HK-2 (cell line): Measurements from ENCODE around the gene DCPS.
"Not testable (repeated sequence)": the region's sequence is repeated elsewhere in the genome, so short reads cannot be mapped to it uniquely, and the experiment has no call there.

Experiments
- DNase-seq: peaks from one replicate; pipeline ENCODE4 v3.0.0-alpha.2; 2018; ENCODE audit not compliant: unreplicated experiment

The DCPS gene

DNA sequence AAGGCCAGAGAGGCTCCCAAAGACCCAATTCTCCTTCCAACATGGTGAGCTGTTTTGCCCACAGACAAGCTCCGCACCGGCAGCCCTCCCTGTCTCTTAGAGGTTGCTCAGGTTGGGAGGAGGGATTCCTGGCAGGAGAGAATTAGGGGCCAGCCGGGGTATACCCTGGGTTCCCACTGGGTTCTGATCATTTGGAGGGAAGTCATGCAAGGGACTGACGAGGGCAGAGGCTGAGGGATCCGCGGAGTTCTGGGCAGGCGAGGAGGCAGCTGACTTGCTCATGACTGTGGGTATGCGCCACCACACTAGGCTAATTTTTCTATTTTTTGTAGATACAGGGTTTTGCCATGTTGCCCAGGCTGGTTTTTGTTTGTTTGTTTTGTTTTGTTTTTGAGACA, 56.2 kb downstream of the DCPS start:
- no peak for DNase-seq

DNA sequence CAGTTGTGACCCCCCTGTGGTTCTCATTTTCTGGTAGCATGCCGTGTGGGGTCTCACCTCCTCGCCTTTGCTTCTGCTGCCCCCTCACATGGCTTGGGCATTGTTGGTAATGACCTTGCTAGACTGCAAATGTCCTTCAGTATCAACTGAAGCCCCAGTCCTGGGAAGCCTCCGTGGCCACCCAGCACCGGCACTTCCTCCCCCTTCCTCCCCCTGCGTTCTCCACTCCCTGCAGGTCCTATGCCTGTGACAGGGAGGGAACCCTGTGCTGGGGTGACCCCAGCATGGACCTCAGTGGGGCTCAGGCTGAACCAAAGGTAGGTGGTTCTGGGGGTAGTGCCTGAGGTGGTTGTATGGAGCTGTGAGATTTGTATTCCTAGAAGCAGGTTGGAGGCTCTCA, 57.5 kb downstream of the DCPS start:
- DNase-seq, result no peak

- DNase-seq, result no peak
These were observed 59.2 kb downstream of the DCPS start for GRCh38 chr11:126362879-126363655.

DNA sequence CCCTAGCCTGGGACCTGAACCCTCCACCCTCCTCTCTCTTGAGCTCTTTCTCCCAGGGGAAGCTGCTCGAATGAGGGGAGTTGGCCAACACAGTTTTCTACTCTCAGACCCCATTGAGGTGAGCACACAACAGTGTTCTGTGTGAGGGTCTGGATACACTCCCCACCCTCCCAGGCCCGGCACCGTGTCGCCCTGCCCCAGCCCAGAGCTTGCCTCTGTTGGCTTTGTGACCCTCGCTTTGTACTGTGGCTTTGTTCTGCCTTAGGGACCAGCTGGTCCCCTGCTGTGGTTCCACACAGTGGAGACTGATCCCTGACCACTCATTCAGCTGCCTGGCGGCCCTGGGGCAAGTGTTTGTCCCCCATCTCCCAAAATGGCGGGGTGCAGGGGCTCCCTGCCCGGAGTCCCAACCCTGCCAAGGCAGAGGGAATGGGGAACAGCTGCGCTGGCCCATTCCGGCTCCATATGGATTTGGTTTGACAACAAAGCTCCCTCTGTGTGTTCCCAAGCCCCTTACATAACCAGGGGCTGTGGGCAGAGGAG, 59.9 kb downstream of the DCPS start:
- no peak for DNase-seq

DNA sequence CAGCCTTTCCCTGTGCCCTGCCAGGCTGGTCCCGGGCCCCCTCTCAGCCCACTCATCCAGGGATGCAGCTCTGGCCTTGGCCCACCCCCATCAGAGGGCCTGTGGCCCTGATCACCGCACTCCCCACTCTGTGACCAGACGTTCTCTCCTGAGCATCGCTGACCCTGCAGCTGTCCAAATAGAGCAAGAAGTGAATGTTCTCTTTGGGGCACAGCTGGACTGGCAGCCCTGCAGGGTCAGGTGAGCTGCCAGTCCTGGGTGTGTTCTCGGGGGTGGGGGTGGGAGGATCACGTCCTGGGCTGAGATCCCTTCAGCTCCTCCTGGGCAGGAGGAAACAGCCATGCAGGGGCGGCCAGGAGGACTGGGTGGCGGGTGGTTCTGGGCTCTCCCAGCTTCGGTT, 60.9 kb downstream of the DCPS start:
- not testable (repeated sequence) for DNase-seq

DNA sequence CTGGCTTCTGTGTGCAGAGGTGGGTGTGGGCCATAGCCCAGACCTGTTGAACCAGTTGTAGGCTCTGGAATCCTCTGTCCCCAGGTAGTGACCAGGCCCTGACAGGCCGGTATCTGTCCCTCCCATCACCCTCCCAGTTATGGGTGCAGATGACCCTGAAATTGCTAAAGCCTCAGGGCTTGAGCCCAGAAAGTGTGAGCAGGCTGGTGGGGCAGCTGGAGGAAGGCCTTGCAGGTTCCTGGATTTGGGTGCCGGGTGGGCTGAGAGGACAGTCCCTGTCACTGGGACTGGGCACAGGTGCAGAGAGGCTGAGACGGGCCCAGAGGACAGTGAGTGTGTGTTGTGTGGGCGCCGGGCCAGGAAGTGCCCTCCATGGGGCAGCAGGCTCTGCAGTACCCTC, 61.6 kb downstream of the DCPS start:
- not testable (repeated sequence) for DNase-seq

DNA sequence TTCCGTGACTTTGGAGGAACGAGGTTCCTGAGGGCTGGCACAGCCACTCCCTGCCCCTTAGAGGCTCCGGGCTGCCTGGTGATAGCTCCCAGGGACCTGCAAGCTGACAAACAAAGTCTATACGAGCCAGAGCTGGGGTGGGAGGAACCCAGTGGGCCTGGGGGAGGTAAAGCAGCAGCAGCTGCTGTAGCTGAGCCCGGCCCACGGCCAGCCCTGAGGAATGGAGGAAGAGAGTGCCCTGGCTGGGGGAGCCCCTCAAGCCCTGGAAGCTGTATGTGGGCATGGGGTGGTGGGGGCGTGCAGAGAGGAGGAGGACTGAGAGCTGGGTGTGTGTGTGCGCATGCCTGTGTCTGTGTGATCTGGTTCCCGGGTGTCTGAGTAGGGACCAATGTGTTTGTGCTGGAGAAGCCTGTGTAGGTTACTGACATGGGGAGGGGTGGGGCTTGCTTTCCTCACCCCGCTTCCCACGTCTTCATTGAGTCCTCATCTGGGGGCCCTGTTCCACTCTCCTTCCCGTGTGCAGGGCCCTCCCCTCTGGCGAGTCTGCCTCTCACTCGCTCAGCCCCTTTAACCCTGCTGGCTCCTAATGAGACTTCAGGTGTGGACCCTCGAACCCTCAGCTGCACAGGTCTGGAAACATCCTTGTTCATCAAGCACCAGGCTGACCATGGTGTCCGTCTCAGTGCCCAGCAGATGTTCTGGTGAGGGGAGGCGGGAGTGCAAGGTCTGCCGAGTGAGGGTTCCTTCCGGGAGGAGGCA, 62.4 kb downstream of the DCPS start:
- DNase-seq, result no peak

GRCh38 chr11:126366823-126367654, 63.2 kb downstream of the DCPS start:
- not testable (repeated sequence) for DNase-seq

- not testable (repeated sequence) for DNase-seq
These were observed 63.9 kb downstream of the DCPS start for GRCh38 chr11:126367806-126368205.

DNA sequence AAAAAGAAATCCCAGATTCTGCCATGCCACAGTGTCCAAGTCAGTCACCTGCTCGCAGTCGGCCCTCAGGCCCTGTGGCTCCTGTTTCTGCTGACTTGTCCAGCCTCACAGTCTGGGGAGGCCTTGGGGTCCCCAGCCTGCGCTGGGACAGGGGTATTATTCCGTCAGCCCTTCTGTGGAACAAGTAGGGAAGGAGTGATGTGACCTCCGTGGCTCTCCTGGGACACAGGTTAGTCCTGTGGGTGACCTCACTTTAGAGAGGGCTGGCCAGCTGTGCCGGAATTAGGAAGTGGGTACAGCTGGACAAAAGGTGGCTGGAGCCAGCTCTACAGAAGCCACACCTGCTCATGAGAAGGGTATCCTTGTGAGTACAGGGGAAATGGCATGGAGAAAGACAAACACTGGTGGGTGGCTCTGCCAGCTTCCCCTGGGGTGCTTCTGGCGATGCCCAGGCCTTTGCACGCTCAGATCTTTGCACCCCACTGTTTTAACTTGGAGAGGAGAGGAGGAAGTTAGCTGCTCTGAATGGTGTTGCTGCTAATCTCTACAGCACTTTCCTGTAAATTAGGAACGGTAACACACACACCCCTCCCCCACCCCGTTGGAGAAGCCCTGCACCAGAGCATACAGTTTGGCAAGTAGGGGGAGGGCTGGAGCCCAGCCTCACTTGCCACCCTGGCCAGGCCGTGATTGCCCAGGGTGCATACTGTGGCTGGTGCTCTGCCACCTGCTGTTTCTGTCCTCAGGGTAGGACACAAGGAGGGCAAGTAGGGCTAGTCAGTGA, 64.7 kb downstream of the DCPS start:
- not testable (repeated sequence) for DNase-seq

DNA sequence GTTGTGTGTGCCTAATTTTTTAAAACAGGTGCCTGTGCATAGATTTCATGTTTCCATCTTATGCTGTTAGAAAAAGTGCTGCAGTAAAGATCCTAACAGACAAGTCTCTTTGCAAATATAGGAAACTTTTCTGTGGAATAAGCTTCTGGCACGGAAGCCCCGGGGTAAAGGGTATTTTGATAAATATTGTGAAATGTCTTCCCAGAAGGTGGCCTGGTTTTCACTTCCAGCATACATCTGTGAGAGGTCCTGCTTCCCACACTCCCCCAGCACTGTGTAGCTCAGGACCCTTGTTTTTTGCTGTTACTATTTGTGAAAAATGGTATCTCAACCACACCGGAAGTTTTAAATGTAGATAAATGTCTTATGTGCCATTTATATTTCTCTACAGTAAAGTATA, 66.2 kb downstream of the DCPS start:
- no peak for DNase-seq

GRCh38 chr11:126371595-126371994, 67.7 kb downstream of the DCPS start:
- no peak for DNase-seq

- peak; percentile 18 for DNase-seq
These were observed 69.7 kb downstream of the DCPS start for GRCh38 chr11:126373389-126374066.

- DNase-seq, result not testable (repeated sequence)
These were observed 70.9 kb downstream of the DCPS start for GRCh38 chr11:126374562-126375300.

GRCh38 chr11:126375726-126376125, 71.9 kb downstream of the DCPS start:
- no peak for DNase-seq

- DNase-seq, result no peak
These were observed 74.9 kb downstream of the DCPS start for GRCh38 chr11:126378763-126379162.

DNA sequence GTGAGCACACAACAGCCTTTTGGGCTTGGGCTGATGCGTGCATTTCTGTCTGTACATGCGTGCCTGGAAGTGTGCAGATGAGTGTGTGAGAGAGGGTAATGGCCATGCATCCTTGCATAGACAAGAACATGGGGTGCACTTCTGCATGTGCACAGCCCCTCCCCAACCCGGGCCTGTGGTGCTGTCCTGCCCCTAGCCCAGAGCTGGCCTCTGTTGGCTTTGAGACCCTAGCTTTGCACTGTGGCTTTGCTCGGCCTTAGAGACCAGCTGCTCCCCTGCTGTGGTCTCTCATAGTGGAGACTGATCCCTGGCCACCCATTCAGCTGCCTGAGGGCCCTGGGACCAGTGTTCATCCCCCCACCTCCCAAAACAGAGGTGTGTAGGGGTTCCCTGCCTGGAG, 77.0 kb downstream of the DCPS start:
- DNase-seq, result no peak

- not testable (repeated sequence) for DNase-seq
These were observed 78.1 kb downstream of the DCPS start for GRCh38 chr11:126381960-126382359.

- not testable (repeated sequence) for DNase-seq
These were observed 78.8 kb downstream of the DCPS start for GRCh38 chr11:126382641-126383040.
